NB4 (cell line): ENCODE data around the gene XIRP1.

Experiments used
- MAX ChIP-seq: IDR thresholded peaks from 2 replicates; pipeline ENCODE4 v1.6.1; 2011; ENCODE audit warnings: low read depth, low read length
- POLR2A ChIP-seq: IDR thresholded peaks from 2 replicates; pipeline ENCODE4 v1.6.1; 2011; ENCODE audit warnings: mild to moderate bottlenecking; ENCODE audit not compliant: insufficient read length; ENCODE audit errors: extremely low read depth
- TF ChIP-seq, protein P1 (sequence below): IDR thresholded peaks from one replicate; pipeline ENCODE4 v1.5.1; 2012; ENCODE audit warnings: low read depth, low read length

DNA sequence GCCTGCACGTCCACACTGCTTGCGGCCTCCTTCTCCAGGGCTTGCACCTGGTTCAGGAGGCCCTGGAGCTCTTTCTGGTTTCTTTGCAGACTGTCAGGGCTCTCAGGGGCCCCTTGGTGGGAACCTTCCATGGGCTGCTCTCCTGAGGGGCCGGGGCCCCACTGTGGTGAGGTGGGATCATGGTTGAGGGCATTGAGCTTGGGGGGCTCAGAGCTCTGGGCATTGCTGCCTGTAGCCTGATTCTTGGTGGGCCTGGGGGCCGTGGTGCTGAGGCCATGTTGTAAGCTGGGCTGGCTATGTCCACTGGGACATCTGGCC, 7.5 kb downstream of the XIRP1 start:
- TF ChIP-seq POLR2A (no peak), MAX (no peak)
- TF ChIP-seq, protein P1, sequence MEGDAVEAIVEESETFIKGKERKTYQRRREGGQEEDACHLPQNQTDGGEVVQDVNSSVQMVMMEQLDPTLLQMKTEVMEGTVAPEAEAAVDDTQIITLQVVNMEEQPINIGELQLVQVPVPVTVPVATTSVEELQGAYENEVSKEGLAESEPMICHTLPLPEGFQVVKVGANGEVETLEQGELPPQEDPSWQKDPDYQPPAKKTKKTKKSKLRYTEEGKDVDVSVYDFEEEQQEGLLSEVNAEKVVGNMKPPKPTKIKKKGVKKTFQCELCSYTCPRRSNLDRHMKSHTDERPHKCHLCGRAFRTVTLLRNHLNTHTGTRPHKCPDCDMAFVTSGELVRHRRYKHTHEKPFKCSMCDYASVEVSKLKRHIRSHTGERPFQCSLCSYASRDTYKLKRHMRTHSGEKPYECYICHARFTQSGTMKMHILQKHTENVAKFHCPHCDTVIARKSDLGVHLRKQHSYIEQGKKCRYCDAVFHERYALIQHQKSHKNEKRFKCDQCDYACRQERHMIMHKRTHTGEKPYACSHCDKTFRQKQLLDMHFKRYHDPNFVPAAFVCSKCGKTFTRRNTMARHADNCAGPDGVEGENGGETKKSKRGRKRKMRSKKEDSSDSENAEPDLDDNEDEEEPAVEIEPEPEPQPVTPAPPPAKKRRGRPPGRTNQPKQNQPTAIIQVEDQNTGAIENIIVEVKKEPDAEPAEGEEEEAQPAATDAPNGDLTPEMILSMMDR = no peak
